SK-MEL-5 (cell line): Measurements from ENCODE around the gene PFN2. TPM values are rescaled to one million over a fixed set of nuclear protein-coding genes. Genes with fewer than 3 reads are reported as not detected.
"Not testable (repeated sequence)": the region's sequence is repeated elsewhere in the genome, so short reads cannot be mapped to it uniquely, and the experiment has no call there.

Experiments
- DNase-seq: peaks from one replicate; pipeline ENCODE4 v3.0.0-alpha.2; 2016; ENCODE audit warnings: low read depth, low spot score
- in situ Hi-C: cut with HindIII; loops from 2 replicates; pipeline ENCODE4 v1.10.0; 2016; ENCODE audit warnings: low sequenced_read_pairs, high pct_unique_total_duplicates, low pct_unique_long_range_greater_than_20kb
- total RNA-seq: library from RNA; depleted of rRNA; stranded (reverse); fragments of >200 nt; shearing (Covaris generic); gene quantifications from 2 replicates; pipeline ENCODE4 v1.2.3, GENCODE V29; 2014

PFN2 gene
- total RNA-seq, 1 experiment from 2014 or later, result 127 TPM

DNA sequence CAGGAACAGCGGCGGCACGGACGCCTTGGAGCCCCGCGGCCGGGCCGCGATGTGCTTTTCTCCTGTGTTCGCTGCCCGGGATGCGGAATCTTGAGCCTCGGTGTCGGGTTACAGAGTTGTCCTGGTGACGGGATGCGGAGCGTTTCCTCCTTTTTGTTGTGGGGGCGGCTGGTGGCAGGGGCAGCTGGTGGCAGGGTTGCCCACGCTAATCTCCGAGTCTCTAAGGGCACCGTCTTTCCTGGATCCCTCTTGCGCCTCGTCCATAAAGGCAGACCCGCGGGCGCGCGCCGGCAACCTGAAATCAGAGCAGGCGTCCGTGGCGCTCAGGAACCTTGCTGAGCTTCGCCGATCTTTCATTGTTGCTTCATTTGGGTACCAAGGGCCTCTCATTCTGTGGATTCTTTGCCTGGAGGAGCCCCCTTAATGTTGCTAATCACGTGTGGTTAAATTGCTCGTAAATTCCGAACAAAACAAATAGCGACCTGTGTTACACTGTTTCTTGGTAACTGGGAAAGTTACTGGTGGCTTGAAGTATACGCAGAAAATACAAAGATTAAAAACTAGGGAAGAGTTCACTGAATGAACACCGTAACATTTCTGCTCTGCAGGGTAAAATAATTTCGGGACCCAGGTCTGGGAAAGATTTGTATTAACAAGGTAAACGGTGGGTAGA, 844 bp upstream of the PFN2 start:
- in situ Hi-C loops, result no loop called here

DNA sequence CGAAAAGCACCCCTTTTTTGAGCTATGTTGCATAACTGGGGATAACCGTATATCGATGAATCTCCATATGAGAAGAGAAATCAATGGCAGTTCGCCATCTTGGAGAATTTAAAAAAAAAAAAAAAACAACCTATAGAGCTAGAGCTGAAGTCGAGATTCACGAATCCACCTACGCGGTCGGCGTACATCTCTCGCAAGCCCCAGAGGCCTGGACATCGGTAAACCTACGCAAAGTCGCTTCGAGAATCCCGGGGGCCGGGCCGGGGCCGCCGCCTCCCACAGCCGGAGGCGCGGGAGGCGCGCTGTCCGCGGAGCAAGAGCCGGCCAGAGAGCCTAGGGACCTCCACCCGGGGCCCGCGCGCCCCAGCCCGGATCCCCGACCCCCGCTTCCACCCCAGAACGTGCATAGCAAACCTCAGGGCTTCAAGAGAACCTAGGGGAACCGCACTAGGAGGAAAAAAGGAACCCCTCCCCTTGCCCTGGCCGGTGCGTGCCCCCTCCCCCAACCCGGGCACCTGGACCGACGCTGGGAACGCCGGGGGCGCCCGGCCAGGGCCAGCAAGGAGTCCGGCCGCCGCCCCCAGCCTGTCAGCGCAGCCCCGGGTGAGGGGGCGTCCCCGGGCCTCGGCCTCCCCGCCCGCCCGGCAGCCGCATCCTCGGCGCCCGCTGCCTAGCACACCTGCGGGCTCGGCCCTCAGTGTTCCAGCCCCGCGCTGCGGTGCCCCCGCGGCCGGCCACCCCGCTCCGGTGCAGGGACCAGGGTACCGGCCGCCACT, 567 bp downstream of the PFN2 start:
- in situ Hi-C loops, result no loop called here
- peak; percentile 87 for DNase-seq

More for the DNA sequence above, 844 bp upstream of the PFN2 start:
- DNase-seq, result peak; percentile 62

DNA sequence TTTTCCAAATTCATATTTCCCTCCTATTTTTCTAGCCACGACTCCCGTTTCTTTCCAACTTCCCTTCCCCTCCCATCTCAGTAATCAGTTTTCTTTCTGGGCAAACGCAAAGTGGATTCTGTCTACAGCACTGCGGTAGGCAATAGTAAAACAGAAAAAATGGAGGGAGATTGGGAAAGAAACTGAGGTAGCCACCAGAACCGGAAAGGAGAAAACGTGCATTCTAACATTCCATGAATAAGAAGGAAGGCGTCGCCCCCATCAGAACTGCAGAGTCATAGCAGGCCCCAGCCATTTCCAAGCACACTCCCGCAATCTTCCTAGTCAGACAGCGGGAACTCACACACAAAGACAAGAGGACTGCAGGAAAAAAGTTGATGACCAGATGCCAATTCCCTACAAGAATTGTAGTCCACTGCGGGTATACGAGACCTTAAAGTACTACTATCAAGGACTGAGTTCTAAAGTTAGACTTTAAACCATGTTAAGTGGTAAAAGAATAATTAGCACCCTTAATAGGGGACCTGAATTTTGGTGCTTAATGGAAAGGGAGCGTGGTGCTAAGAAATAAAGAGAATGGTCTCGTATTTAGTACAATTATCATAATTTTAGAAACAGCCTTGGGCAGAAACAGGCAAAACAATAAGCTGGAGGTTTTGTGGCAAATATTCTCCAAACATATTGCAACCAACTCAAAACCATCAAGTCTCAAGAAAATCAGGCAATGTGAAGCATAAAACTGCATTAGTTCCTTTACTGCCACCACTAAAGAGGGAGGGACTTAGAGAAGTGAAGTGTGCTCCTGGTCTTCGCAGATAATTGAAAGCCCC, 1.4 kb downstream of the PFN2 start:
- in situ Hi-C loops, result no loop called here
- DNase-seq, result peak; percentile 84

DNA sequence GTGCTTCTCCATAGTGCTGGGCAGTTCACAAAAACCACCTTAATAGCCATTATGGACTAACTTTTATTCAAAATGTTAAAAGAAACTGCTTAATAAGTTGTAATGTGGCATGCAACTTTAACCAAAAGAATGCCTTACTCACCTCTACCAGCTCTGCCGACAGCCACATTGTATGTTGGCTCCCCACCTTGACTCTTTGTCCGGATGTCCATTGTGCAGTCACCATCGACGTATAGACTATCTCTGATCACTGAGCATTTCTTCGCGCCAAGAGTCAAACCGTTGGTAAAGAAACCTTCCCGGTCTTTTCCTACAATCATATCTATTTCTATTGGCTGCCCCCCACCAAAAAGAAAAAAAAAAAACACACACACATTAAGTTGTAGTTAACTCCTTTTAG, 2.5 kb downstream of the PFN2 start:
- in situ Hi-C loops, result no loop called here
- DNase-seq, result peak; percentile 28

DNA sequence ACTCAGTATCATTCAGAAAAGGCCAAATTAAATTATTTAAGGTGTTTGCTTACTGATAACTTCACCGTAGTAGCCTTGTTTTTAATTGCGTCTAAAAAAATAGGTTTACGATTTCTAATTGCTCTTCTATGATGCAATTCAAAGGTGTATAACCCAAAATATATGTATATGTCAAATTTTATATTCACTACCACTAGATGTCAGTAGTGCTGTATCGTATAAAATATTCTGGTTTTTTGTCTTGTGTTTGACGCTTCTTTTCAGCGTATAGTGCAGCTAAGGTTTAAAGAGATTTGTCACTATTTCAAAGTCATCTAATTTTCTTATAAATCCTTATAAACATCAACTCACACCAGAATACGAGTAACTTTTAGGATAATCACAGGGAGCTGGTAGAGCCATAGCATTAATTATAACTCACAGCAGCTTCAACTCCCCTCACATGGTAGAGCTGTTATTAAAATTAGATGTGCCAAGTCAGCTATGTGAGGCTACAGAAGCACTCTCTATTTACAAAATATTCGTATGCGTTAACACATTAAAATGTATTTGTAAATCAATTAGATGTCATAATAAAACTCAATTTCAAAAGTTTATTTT, 3.5 kb downstream of the PFN2 start:
- DNase-seq, result peak; percentile 72
- in situ Hi-C loops, result no loop called here

DNA sequence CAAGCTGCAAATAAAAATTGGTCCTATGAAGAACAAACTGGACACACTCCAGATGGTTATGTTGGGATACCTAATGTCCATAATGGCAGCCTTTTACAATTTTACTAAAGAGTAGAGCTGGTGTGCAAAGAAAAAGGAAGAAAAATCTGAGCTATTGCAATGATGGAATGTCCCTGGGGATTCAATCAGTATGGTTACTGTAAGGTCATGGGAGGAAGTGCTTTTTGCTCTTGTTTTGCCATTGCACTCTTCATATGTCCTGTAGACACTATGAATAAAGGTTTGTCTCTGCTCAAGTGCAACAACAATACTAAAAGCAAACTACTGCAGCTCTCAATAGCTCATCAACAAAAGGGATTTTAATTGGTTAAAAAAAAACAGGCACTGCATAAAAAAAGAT, 5.4 kb downstream of the PFN2 start:
- in situ Hi-C loops, result no loop called here
- peak; percentile 36 for DNase-seq

DNA sequence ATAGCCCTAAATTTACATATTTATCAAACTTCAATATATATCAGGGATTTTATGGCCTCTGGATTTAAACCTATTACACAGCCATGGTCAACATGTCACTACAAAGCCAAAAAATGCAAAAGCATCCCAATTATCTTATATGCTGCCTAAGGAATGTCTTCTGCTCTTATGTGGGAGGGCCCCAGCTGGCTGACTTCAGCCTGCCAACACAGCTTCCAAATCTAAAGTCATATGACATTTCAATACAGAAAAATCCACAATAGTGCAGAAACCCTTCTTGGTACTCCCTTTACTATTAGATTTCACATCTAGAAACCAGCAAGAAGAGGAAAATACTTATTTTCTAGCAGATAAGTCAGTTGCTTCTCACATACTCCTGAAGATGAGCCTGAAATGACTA, 6.4 kb downstream of the PFN2 start:
- DNase-seq, result no peak
- in situ Hi-C loops, result no loop called here

DNA sequence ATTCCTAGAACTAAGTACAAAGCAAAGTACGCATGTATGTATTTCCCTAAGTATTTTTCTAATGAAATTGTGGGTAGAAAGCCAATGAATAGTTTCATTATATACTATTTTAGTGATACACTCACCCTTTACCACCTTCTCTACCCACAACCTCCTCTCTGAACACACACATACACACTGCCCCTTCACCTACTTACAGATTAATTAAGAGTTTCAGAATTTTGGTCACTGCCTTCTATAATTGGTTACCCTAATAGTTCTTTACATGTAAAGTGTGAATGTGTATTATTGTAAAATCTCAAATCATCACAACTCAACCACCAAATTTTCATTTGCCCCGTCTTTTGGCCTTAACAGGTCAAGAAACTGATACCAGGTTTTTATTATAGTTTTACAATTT, 7.2 kb downstream of the PFN2 start:
- in situ Hi-C loops, result no loop called here
- no peak for DNase-seq

DNA sequence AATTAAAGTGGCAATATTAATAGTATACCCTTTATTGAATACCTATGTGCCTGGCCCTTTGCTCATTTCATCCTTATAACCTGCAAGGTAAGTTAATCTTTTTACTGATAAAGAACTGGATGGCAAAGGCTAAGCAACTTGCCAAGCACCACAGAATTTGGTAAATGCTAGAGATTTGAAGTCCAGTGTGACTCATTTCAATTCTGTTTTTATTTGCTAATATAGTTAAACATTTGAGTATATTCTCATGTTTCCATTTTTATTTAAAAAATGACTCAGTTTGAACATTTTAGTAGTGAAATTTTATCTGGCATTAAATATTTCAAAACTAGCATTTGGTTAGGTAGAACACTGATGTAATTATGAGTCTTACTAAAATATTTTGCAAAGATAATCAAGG, 11.3 kb downstream of the PFN2 start:
- DNase-seq, result no peak
- in situ Hi-C loops, result no loop called here

DNA sequence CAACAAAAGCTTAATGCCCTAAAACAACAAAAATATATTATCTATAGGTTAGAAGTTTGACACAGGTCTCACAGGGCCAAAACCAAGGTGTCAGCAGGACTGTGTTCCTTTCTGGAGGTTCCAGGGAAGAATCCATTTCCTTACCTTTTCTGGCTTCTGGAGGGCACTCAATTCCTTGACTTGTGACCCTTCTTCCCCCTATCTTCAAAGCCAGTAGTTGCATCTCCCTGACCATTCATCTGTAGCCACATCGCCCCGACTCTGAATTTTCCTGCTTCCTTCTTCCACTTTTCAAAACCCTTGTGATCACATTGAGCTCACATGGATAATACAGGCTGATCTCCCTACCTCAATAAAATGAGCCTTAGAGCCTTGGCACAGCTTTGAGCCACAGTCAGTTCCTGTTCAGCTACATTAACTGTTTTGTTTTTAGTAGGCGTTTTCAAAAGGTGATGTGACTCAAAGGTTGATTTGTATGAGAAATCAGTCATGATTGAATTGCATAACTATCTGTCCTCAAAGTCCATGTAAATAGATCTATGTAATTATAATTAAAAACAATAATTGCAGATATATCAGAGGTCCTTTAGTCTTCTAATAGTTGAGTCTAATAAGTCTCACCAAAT, 12.4 kb downstream of the PFN2 start:
- peak; percentile 41 for DNase-seq
- in situ Hi-C loops, result no loop called here

DNA sequence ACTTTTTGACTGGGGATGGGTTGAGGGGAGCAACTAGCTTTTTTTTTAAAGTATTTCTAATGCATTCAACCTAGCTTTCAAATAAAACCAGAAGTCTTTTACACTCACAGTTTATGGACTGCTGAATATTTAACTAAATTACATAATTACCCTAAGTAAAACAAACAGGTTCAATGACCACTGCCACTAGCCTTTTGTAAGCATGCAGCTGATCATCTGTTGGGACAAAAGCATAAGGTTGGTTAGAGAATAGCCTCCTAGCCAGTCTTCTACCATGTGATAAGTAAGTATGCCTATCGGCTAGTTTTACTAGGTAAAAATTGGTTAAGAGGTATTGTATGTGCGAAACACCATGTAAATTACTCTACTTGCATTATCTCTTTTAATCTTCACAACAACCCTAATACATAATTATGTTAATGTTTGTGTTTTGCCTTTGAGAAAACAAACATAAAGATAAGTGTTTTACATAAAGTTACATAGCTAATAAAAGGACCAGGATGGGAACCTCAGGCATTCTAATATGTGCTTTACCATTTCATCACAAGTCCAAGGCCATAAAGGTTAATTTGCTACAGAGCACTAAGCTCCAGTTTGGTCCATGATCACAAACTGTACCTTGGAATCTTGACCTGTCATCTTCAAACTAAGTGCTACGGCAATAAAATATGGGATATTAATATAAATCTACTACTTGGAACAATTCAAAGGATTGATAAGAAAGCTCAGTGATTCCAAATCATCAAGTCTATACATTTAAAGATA, 13.2 kb downstream of the PFN2 start:
- no peak for DNase-seq
- in situ Hi-C loops, result no loop called here

DNA sequence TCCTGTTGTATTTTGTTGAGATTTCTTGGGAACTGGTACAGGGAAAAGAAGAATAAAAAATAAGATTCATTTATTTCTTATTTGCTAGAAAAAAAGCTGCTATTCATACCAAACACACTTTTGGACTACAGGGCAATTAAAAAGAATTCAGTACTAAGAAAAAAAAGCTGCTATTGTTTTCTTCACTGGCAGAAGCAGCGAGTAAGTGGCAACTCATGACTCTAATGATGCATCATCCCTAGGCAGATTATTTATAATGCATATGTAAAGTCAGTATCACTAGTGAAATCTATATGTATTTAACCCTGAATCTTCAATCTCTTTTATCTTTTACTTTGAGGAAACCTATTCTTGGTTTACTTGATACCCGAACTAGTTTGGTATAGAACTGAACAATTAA, 15.2 kb downstream of the PFN2 start:
- peak; percentile 58 for DNase-seq
- in situ Hi-C loops, result no loop called here

DNA sequence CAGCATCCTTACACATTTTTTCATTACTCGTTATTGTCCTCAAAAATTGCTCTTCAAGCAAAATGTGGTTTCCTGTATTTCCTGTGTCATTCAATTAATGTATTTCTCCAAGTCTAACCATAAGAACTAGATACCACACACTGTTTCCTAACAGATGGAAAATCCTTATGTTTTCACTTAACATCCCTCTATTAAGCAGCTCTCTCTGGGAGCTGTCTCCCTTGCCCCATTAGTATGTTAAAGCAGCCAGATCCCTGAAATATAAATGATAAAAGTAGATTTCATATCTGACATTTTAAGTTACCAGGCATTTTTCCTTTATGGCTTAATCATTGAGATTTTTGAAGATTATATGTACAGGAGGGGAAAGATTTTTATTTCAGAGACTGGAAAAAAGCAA, 15.9 kb downstream of the PFN2 start:
- in situ Hi-C loops, result no loop called here
- DNase-seq, result no peak

DNA sequence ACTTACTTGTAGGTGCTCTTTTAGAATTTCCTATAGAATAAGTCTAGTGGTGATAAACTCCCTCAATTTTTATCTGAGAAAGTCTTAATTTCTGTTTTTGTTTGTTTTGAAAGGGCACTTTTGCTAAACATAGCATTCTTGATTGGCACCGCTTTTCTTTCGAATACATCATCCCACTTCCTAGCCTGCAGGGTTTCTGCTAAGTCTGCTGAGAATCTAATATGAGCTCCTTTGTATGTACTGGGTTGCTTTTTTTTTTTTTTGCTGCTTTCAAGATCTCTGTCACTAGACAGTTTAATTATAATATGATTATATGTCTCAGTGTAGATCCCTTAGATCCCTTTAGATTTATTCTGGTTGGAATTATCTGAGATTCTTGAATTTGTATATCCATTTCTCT, 21.5 kb downstream of the PFN2 start:
- peak; percentile 81 for DNase-seq
- in situ Hi-C loops, result no loop called here

DNA sequence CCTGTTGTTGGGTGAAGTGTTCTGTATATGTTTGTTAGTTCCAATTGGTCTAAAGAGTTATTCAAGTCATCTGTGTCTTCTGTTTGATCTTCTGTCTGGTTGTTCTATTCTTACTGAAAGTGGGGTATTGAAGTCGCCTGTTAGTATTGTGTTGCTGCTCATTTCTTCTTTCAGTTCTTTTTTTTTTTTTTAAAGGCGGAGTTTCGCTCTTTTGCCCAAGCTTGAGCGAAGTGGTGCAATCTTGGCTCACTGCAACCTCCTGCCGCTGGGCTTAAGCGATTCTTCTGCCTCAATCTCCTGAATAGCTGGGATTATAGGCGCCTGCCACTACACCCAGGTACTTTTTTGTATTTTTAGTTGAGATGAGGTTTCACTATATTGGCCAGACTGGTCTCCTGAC, 23.5 kb downstream of the PFN2 start:
- in situ Hi-C loops, result no loop called here

DNA sequence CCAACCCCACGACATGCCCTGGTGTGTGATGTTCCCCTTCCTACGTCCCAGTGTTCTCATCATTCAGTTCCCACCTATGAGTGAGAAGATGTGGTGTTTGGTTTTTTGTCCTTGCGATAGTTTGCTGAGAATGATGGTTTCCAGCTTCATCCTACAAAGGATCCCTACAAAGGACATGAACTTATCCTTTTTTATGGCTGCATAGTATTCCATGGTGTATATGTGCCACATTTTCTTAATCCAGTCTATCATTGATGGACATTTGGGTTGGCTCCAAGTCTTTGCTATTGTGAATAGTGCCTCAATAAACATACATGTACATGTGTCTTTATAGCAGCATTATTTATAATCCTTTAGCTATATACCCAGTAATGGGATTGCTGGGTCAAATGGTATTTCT, 26.7 kb downstream of the PFN2 start:
- in situ Hi-C loops, DNase-seq: not testable (repeated sequence)

More for the DNA sequence above, 23.5 kb downstream of the PFN2 start:
- no peak for DNase-seq

DNA sequence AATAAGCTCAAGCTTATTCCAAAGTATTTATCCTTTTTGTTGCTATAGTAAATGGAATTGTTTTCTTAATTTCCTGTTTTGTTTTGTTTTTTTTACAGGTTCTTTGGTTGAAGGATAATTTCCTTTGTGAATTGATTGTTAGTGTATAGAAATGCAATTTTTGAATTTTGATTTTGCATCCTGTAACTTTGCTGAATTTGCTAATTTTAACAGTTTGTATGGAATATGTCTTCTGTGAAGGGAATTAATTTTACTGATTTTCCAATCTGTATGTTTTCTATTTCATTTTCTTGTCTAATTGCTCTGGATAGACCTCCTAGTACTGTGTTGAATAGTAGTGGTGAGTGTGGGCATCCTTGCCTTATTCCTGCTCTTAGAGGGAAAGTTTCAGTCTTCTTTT, 28.3 kb downstream of the PFN2 start:
- in situ Hi-C loops, result no loop called here

More for the DNA sequence above, 28.3 kb downstream of the PFN2 start:
- DNase-seq, result no peak
